ENCODE measurements around the gene GNG8. TPM values are rescaled to one million over a fixed set of nuclear protein-coding genes. Genes with fewer than 3 reads are reported as not detected.
A peak's percentile ranks its signal among the peaks of the same experiment; 100 is the strongest.

GNG8 gene
- total and polyA plus RNA-seq, 9 of the 15 experiments (the other 6 are each of a cell fraction or from before 2014, with no cell fraction given): 1.3 TPM; not detected in 8

DNA sequence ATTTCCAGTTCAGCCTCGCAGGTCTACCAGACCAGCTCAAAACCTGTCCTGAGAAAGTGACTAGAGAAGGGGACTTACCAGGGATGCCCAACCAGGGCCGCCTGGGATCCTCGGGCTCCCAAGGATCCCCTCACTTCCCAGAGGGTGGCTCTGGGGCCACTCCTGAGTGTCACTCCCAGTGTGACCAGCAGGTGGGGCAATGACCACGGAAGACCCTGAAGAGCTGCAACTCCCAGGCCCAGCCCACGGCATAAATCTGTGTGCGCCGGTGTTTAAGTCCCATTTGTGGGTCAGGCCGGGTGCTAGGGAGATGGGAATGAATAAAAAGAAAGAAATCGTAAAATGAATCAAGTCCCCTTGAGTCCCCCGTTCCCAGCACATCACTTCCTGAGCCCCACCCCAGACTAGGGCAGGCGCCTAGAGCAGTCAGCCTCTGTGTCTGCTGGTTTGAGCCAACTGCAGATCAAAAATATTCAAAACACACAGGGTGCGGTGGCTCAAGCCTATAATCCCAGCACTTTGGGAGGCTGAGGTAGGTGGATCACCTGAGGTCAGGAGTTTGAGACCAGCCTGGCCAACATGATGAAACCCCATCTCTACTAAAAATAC is 21.8 kb downstream of the GNG8 start (continued):
- TF ChIP-seq, protein P1, sequence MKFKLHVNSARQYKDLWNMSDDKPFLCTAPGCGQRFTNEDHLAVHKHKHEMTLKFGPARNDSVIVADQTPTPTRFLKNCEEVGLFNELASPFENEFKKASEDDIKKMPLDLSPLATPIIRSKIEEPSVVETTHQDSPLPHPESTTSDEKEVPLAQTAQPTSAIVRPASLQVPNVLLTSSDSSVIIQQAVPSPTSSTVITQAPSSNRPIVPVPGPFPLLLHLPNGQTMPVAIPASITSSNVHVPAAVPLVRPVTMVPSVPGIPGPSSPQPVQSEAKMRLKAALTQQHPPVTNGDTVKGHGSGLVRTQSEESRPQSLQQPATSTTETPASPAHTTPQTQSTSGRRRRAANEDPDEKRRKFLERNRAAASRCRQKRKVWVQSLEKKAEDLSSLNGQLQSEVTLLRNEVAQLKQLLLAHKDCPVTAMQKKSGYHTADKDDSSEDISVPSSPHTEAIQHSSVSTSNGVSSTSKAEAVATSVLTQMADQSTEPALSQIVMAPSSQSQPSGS (CRISPR knock-in tag; IDR thresholded peaks at IDR 0.05): no peak
- no peak for TF ChIP-seq GTF2A2 (tag; IDR thresholded peaks at IDR 0.05)
- TF ChIP-seq PYGO2 (tag; IDR thresholded peaks at IDR 0.05): no peak
- no peak for TF ChIP-seq ZNF717 (CRISPR knock-in tag; IDR thresholded peaks at IDR 0.05)
- TF ChIP-seq NFIC (IDR thresholded peaks at IDR 0.05): no peak
- TF ChIP-seq, protein P2, sequence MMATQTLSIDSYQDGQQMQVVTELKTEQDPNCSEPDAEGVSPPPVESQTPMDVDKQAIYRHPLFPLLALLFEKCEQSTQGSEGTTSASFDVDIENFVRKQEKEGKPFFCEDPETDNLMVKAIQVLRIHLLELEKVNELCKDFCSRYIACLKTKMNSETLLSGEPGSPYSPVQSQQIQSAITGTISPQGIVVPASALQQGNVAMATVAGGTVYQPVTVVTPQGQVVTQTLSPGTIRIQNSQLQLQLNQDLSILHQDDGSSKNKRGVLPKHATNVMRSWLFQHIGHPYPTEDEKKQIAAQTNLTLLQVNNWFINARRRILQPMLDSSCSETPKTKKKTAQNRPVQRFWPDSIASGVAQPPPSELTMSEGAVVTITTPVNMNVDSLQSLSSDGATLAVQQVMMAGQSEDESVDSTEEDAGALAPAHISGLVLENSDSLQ (IDR thresholded peaks at IDR 0.05): peak; percentile 29; the same call in 1 of the 2 replicates
- no peak for TF ChIP-seq THRAP3 (IDR thresholded peaks at IDR 0.05; ENCODE audit: borderline replicate concordance)
- no peak for TF ChIP-seq ZNF224 (CRISPR knock-in tag; IDR thresholded peaks at IDR 0.05)
- TF ChIP-seq SMARCE1 (IDR thresholded peaks at IDR 0.05): no peak
- TF ChIP-seq ZNF124 (CRISPR knock-in tag; IDR thresholded peaks at IDR 0.05): no peak
- no peak for TF ChIP-seq TBP (optimal IDR thresholded peaks at IDR 0.05; ENCODE audit: low read depth, low read length)
- TF ChIP-seq, protein P3, sequence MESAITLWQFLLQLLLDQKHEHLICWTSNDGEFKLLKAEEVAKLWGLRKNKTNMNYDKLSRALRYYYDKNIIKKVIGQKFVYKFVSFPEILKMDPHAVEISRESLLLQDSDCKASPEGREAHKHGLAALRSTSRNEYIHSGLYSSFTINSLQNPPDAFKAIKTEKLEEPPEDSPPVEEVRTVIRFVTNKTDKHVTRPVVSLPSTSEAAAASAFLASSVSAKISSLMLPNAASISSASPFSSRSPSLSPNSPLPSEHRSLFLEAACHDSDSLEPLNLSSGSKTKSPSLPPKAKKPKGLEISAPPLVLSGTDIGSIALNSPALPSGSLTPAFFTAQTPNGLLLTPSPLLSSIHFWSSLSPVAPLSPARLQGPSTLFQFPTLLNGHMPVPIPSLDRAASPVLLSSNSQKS (CRISPR knock-in tag; IDR thresholded peaks at IDR 0.05): no peak
- no peak for TF ChIP-seq IRF2 (CRISPR knock-in tag; IDR thresholded peaks at IDR 0.05)
- TF ChIP-seq, protein P4, sequence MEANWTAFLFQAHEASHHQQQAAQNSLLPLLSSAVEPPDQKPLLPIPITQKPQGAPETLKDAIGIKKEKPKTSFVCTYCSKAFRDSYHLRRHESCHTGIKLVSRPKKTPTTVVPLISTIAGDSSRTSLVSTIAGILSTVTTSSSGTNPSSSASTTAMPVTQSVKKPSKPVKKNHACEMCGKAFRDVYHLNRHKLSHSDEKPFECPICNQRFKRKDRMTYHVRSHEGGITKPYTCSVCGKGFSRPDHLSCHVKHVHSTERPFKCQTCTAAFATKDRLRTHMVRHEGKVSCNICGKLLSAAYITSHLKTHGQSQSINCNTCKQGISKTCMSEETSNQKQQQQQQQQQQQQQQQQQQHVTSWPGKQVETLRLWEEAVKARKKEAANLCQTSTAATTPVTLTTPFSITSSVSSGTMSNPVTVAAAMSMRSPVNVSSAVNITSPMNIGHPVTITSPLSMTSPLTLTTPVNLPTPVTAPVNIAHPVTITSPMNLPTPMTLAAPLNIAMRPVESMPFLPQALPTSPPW (CRISPR knock-in tag; IDR thresholded peaks at IDR 0.05): 0 out of 2 replicates have a peak, but pooled peaks have one; percentile 24
- TF ChIP-seq MCM2 (IDR thresholded peaks at IDR 0.05; ENCODE audit: low read depth): no peak
- TF ChIP-seq SMC3 (conservative IDR thresholded peaks at IDR 0.05; ENCODE audit: insufficient read depth, low read depth, low read length): peak; percentile 91
- TF ChIP-seq PTBP1 (IDR thresholded peaks at IDR 0.05; ENCODE audit: low read depth, low read length): no peak
- TF ChIP-seq EGR1 (conservative IDR thresholded peaks at IDR 0.05): no peak
- TF ChIP-seq CEBPG (CRISPR knock-in tag; IDR thresholded peaks at IDR 0.05): no peak
- TF ChIP-seq CEBPG (tag; conservative IDR thresholded peaks at IDR 0.05 in 1 of 2, IDR thresholded peaks at IDR 0.05 in 1 of 2): no peak
- TF ChIP-seq, protein P5, sequence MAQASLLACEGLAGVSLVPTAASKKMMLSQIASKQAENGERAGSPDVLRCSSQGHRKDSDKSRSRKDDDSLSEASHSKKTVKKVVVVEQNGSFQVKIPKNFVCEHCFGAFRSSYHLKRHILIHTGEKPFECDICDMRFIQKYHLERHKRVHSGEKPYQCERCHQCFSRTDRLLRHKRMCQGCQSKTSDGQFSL (CRISPR knock-in tag; IDR thresholded peaks at IDR 0.05): no peak
- TF ChIP-seq, protein P5 (tag; IDR thresholded peaks at IDR 0.05): no peak
- TF ChIP-seq NFYB (IDR thresholded peaks at IDR 0.05; ENCODE audit: extremely low read depth, insufficient read length): no peak
- TF ChIP-seq ZEB2 (IDR thresholded peaks at IDR 0.05): no peak

Data from K562 (cell line).